ENCODE data around the gene SSC5D.

SSC5D gene

DNA sequence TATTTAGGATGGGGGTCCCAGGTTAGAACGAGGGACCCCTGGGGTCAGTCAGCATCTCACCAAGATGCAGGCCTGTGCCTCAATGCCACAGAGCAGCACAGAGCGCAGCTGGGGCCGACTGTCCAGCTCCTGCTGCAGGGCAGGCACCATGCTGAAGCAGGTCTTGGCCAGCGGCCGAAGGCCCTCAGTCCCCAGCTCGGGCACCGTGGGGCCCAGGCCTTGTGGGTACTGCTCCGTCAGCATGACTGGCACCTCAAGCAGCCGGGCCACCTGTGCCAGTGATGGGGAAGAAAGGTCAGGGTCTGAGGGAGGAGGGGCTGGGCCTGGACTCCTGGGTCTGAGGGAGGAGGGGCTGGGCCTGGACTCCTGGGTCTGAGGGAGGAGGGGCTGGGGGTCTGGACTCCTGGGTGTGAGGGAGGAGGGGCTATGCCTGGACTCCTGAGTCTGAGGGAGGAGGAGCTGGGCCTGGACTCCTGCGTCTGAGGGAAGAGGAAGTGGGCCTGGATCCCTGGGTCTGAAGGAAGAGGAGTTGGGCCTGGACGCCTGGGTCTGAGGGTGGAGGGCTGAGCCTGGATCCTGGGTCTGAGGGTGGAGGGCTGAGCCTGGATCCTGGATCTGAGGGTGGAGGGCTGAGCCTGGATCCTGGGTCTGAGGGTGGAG, 32.5 kb upstream of the SSC5D start:
- DNase-seq (ENCODE audit: low read depth in 3 of 3): no peak

DNA sequence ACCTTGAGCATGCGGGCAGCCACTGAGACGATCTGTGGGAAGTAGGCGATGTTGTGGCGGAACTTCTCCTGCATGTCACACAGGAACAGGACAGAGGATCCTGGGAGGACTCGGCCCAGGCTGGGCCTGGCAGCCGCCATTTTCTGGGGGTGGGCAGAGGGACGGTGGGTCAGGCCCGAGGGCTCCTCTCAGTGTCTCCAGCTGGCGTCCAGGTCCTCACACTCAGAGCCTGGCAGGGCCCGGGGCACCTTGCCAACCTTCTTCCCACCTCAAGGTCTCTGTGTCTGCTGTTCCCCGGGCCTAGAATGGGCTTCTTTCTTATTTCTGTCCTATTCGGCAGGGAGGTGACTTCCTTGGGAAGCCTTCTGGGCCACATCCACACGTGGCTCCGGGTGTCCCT, 31.9 kb upstream of the SSC5D start:
- DNase-seq (ENCODE audit: low read depth in 3 of 3): no peak

DNA sequence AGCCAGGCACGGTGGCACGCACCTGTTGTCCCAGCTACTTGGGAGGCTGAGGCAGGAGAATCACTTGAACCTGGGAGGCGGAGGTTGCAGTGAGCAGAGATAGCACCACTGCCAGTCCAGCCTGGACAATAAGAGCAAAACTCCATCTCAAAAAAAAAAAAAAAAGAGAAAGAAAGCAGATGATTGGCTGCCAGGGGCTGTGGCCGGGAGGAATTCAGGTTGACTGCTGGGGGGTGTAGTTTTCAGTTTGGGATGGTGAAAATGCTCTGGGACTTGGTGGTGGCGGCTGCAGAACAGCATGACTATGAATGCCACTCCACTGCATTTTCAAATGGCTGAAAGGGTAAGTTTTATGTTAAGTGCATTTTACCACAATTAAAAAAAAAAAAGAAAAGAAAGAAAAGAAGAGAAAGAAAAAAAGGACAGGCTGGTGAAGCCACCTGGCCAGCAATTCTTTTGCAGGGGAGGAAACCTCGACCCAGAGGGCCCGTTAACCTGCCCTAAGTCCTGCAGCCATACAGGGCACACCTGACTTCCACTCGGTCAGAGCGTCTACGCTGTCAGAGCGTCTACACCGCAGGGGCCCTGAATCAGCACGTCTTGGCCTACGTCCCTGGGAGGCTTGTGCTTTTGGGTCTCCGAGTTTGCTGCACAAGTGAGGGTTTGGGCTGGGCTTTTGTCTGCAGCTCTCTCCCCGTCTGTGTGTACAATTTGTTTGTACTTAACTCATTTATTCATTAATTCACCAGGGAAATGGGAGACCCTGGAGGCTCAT, 30.4 kb upstream of the SSC5D start:
- DNase-seq (ENCODE audit: low read depth in 3 of 3): no peak

DNA sequence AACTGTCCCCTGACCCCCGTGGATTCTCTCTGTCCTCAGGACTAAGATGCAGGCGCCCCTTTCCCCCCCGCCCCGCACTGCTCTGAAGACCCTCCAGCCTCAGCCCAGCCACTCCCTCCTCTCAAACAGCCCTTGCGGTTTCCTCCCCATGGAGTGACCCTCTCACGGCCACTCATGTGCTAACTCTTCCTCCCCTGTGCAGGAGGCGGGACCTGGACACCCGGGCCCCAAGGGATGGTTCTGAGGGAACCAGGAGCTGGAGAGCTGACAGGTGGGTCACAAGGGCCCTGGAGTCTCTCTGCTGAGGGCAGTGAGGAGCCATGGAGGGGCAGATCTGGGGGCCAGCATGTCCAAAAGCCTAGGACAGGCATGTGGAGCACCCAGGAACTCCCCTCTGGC, 28.7 kb upstream of the SSC5D start:
- no peak for DNase-seq (ENCODE audit: low read depth in 3 of 3)

DNA sequence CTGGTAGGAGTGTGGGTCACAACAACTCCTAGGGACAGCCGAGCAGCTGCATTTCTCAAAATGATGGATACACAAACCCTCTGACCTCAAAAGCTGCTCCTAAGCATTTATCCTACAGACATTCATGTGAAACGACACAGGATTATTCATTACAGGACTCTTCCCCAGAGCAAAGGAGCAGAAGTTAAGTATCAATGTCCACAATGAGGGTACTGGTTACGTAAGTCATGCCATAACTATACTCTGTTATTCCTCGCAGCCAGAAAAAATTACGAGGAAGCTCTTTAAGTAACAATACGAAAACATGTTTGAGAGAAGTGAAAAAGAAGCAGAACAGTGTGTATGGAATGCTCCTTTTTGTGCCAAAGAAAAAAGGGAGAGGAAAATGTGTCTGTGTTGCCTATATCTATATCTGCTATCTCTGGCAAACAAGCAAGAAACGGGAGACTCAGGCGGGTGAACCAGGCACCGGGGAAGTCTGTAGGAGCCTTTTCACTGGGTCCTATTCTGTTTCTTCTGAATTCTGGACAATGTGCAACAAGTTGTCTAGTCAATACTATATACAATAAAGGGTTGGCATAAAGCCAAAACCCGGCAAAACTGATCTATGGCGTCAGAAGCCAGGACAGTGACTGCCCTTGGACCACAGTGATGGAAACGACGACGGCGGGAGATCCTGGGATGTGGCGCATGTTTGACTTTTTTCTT, 28.1 kb upstream of the SSC5D start:
- no peak for DNase-seq (ENCODE audit: low read depth in 3 of 3)

DNA sequence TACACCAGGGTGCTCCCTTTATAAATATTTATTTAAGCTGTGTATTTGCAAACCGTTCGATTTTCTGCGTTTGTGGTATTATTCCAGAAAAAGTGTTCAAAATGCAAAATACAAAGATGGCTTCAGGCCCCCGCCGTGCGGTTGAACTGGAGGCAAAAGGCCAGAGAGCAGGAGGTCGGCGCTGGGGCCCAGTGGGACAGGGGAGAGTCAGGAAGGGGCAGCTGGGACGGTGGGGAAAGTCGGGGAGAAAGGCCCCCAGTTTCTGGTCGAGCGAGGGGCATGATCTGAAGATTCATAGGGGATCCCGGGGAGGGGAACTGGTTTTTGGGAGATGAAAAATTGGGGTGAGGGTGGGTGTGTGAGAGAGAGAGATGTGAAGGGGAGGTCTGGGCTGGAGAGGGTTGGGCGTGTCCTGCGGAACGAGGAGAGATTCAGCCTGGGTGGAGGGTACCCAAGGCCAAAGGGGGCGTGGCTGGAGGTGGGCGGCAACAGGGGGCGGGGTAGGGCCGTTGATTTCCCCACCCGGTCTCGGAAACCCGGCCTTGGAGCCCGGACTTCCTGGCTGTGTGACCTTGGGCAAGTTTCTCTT, 27.5 kb upstream of the SSC5D start:
- peak in 1 of 3 experiments; percentile 53 for DNase-seq (ENCODE audit: low read depth in 3 of 3)

DNA sequence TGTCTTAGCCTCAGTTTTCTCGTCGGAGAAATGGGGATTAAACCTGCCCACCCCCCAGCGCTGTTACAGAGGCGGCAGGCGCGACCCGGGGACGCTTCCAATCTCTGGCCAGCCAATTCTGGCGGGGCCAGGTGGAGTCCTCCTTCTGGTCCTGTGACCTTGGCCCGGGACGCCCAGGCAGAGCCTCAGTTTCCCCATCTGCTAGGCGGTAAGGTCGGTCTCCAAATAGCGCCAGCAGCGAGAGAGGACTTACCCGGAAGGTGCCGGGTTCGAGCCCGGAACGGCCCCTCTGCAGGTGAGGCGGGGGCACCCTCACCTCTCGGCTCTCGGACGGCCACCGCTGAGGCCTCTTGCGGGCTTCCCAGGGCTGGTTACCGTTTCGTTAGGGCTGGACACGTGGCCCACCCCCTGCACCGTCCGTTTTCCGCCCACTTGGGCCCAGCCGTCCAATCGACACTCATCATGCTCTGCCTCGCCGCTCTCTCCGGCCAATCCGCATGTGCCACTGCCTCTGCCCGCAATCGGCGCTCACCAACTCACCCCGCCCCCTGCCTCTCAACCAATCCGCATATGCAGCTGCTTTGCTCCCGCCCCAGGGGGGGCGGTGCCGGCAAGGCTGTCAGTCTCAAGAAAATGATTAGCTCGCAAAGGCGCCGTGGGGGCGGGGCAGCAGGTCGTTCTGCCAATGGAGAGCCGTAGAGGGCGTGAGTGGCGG, 26.8 kb upstream of the SSC5D start, which contains the start of gene ISOC2:
Gene ISOC2 (minus strand): TSS at position 384 of the 715 bp plus-strand sequence. CDS start 5,156 bp downstream, outside the sequence.
- peak; percentile 100 for DNase-seq (ENCODE audit: low read depth in 3 of 3)

DNA sequence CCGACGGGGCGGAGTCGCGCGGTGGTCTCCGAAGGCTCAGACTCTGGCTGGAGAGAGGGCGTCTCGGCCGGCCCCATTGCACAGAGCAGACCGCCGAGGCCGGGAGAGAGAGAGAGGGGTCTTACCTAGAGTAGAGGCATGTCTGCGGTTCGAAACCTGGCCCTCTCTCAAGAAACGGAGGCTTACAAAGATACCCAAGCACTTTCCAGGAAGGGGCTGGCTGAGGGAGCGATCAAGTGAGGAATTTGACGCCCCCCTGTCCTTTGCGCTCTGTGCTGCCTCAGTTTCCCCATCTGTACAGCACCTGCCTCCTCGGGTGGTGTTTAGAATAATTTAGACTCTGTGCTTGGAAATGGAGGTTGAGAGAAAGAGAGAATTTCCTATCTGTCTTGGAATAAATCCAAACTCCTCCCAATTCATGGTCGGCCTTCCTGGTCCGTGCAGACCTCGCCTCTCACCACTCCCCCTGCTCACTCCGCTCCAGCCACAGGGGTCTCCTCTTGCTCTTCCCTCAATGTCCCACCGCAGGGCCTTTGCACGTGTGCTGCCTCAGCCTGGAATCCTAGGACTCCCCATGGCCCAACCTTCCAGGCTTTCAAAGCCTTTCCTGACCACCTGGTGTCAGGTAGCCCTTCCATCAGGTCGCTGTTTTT, 26.1 kb upstream of the SSC5D start:
- DNase-seq (ENCODE audit: low read depth in 3 of 3): no peak

DNA sequence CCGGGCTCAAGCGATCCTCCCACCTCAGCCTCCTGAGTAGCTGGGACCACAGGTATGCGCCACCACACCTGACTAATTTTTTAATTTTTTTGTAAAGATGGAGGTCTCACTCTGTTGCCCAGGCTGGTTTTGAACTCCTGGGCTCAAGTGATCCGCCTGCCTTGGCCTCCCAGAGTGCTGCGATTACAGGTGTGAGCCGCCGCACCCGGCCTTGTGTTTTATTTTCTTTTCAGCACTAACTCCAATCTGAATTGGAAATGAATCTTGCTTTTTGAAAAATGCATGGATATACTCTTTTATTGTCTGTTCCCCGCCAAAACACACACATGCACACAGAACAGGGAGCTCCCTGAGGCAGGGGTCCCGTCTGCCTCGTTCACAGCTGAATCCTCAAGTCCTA, 25.5 kb upstream of the SSC5D start:
- DNase-seq (ENCODE audit: low read depth in 3 of 3): no peak

DNA sequence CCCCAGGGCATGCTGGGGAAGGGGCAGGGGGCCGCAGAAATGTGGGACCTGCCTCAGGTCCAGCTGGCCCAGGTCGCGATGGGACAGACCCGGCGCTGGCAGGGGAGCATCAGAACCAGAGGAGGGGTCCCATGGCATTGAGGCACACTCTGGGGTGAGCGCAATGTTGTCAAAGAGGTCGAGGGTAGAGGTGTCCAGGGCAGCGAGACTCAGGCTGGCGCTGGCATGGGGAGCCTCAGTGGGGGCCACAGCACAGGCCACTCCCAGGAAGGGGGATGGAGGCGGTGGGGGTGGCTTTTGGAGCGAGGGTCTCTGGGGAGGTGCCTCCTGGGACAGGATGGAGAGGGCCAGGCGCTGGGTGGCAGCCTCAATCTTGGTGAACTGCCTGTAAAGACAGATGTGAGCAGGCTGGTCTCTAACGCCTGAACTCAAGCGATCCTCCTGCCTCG, 24.6 kb upstream of the SSC5D start:
- DNase-seq (ENCODE audit: low read depth in 3 of 3): no peak

DNA sequence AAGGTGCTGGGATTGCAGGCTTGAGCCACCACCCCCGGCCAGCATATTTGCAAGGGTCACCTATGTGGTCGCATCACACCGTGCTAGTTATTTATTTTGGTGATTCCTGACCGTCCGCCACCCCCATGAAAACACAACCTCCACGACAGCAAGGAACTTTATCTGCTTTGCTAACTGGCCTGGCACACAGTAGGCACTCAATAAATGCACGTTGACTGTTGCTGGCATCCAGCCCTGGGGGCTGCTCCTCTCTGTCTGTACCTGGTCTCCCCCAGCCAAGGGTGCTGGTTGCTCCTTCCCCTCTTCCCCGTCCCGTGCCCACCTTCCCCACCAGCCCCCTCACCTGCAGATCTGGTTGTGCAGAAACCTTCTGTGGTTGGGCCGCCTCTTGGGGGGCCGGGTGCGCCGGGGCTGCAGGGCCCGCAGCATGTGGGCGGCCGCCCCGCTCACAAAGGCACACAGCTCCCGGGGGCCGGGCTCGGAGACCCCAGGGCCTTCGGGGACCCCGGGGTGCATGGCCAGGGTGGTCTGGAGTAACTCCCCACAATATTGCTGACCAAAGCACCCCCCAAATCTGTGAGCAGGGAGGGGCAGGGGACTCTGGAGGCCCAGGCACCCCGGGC, 24.1 kb upstream of the SSC5D start:
- no peak for DNase-seq (ENCODE audit: low read depth in 3 of 3)

DNA sequence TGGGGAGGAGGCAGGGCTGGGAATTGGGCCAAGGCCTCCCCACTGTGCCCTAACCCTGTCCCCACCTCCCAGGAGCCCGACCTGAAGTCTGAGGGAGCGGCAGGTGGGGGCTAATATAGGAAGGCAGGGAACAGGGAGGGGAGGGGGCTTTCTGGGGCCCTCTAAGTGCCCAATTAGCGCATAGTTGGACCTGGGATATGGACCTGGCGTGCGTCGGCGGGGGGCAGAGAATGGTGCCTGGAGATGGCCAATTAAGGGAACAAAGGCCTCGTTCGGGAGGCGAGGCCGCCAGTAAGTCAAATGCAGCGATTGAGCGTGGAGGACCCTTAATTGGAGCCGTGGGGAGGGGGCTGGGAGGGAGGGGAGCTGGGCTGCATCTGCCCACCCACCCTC, 23.6 kb upstream of the SSC5D start, which contains the start of gene C19orf85:
Gene C19orf85 (minus strand): TSS at position 90 of the 393 bp plus-strand sequence. CDS start 197 bp downstream, outside the sequence.
- DNase-seq (ENCODE audit: low read depth in 3 of 3): no peak

DNA sequence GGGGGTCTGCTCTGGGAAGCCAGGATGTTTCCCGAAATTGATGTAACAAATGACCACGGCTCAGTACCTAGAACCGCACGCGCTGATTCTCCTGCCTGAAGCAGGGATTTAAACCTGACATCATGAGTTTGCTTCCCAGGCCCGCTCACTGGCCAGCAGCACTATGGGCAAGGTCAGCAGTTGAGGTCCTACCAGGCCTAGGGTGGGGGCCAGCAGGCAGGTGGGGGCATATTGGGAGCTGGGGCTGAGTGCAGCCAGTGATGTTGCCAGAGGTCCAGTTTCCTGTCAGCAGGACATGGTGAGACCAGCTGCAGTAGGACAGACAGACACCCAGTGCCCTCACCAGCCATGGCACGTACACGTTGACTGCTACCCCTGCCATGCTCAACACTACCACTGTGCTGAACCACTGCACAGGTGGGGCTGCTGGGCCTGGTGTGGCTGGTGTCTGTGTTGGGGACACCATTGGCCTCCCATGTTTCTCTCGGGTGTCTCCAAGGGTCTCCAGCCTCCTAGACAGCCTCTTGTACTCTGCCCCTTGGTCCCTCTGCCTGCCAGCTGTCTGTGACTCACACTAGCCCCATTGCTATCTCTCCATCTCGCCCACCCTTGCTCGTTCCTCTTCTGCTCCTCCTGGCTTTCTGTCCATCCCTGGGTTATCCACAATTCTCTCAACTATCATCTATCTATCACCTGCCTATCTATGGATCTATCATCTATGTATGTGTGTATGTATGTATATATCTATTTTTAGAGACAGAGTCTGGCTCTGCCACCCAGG, 22.6 kb upstream of the SSC5D start:
- DNase-seq (ENCODE audit: low read depth in 3 of 3): no peak

DNA sequence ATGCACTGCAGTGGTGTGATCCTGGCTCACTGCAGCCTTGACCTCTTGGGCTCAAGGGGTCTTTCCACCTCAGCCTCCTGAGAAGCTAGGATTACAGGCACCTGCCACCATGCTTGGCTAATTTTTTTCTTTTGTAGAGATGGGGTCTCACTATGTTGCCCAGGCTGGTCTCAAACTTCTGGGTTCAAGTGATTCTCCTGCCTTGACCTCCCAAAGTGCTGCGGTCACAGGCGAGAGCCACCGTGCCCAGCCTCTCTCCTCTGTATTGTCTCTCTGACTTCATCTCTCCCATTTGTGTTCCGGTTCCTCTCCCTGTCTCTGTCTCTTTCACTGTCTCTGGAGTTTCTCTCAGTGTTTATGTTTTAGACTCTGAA, 22.0 kb upstream of the SSC5D start:
- no peak for DNase-seq (ENCODE audit: low read depth in 3 of 3)

DNA sequence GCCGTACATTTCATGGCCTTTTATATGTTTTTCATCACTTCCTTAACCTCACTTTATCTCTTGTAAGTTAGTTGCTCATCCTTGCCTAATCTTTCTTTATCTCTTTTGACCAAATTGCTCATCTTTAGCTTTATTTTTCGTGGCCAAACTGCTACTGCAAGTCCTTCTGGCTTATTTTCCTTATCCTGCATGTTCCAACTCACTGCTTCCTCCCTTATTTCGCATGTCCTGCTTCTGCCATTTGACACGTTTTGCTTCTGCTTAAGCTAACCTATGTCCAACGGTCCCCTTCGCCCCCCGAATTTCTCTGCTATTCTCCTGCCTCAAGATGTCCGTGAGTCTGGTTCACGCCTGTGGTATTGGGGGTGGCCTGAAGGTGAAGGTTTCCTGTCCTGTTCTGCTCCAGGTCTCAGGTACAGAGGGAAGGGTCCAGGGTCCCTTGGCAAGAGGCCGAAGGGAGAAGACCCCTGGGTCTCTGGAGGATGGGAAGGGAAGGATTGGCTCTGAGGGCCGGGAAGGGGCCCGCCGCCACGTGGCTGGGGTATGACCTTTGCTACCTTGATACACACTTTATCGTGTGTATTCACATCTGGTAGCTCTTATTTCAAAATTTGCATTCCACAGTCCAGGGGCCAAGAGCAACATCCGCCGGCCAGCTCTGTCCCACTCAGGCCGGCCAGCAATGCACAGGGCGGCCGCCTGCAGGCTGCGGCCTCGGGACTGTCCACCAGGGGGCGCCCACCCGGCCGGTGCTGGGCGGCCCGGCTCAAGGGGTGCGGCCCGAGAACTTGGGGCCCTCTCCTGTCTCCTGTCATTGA, 20.8 kb upstream of the SSC5D start:
- peak; percentile 42 to 67 (median 49) for DNase-seq (ENCODE audit: low read depth in 3 of 3)

DNA sequence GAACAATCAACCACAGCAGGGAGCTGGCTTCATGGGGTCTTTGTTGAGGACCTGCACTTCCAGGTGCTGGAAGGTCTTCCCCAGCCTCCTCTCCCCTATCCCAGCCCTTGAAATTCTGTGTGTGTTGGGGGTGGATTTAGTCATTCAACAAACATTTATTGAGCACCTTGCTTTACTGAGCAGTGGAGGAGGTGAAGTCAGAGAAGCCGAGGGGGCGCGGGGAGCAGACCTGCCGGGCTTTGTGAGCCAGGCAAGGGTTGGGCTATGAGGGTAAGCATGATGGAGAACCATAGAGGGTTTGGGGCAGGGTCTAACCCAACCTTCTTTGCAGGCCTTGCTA, 20.2 kb upstream of the SSC5D start:
- DNase-seq (ENCODE audit: low read depth in 3 of 3): no peak

DNA sequence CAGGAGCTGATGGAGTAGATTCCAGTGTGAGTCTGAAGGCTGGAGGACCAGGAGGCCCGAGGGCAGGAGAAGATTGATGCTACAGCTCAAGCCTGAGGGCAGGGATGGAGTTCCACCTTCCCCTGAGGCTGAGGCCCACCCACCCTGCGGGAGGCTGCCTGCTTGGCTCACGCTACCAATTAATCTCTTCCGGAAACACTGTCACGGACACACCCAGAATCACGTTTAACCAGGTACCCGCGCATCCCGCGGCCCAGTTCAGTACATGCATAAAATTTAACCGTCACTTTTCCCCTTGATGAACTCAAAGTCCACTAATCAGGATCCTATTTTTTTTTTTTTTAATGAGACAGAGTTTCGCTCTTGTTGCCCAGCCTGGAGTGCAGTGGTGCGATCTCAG, 17.0 kb upstream of the SSC5D start:
- DNase-seq (ENCODE audit: low read depth in 3 of 3): no peak

DNA sequence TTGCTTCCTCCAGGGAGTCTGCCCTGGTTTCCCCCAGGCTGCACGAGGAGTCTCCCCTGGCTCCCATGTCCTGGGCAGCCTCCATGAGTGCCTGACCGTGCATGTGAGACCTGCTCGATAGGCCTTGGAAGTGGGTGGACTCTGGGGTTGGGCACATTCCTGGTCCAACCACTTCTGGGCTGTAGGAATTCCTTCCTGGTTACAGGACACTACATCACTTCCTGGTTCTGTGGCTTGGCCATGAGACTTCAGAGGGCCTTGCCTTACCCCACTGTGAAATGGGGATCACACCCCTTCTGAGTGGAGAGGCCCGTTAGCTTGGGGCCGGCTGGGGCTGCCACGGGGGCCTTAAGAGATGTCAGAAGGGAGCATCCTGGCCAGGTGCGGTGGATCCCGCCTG, 15.8 kb upstream of the SSC5D start:
- no peak for DNase-seq (ENCODE audit: low read depth in 3 of 3)
